Globus pallidus (tissue), 1 donor: ENCODE measurements around the gene ARID3A.
"Not testable (repeated sequence)": the region's sequence is repeated elsewhere in the genome, so short reads cannot be mapped to it uniquely, and the experiment has no call there.

Experiments
- DNase-seq: peaks from one replicate; pipeline ENCODE4 v3.0.0-alpha.2; 2015; ENCODE audit warnings: low spot score

The ARID3A gene, protein sequence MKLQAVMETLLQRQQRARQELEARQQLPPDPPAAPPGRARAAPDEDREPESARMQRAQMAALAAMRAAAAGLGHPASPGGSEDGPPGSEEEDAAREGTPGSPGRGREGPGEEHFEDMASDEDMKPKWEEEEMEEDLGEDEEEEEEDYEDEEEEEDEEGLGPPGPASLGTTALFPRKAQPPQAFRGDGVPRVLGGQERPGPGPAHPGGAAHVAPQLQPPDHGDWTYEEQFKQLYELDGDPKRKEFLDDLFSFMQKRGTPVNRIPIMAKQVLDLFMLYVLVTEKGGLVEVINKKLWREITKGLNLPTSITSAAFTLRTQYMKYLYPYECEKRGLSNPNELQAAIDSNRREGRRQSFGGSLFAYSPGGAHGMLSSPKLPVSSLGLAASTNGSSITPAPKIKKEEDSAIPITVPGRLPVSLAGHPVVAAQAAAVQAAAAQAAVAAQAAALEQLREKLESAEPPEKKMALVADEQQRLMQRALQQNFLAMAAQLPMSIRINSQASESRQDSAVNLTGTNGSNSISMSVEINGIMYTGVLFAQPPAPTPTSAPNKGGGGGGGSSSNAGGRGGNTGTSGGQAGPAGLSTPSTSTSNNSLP

DNA sequence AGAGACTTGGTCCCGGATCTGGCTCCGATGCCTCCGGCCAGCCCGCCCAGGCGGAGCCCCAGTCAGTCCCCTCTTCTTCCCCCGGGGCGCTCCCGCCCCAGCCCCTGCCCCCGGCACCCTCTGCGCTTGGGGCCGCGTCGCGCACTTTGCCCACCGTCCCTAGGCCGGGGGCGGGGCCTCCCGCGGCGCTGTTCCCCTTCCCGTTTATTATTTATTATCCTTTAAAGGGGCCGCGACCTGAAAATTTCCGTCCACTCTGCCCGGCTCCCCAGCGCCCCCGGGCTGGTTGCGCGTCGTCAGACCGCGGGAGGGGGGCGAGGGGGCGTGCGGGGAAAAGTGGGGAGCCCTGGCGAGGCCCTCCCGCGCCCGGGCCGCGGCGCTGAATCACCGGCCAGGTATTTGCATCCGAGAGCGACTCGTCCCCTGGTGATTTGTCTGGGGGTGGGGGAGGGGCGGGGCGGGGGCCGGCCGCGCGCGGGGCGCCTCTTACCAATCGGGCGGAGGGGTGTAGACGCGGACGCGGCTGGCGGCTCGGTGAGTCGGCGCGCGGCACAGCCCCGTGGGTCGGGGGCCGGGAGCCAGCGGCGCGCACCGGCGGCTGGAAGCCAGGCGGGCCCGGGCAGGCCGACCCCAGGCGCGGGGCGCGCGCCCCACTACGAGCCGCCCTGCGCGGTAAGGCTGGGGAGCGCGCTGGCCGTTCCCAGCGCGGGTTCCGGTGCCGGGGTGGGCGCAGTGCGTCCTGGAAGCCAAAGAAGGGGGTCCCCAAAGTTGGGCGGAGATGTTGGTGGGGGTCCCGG, at the start of gene ARID3A:
Gene ARID3A (plus strand): TSS at position 510 of the 797 bp plus-strand sequence. CDS start 3,494 bp downstream, outside the sequence.
- peak; percentile 66 for DNase-seq

DNA sequence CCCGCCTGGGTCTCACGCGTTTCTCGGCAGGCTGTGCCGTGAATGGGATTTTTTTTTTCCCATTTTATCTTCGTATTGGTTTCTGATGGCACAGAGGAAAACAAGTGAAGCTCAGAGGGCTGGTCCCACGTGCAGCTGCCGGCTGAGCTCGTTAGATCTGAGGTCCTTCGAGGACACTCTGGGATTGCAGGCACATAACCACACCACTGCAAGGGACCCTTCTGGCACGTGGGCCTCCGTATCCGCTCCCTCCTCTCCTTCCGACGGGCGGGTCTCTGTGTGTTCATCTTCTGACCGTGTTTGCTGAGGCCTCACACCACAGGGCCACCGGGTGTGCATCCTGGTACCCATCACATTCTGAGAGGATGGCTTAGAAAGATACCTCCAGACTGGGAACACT, 49.7 kb upstream of the ARID3A start:
- DNase-seq, result no peak

DNA sequence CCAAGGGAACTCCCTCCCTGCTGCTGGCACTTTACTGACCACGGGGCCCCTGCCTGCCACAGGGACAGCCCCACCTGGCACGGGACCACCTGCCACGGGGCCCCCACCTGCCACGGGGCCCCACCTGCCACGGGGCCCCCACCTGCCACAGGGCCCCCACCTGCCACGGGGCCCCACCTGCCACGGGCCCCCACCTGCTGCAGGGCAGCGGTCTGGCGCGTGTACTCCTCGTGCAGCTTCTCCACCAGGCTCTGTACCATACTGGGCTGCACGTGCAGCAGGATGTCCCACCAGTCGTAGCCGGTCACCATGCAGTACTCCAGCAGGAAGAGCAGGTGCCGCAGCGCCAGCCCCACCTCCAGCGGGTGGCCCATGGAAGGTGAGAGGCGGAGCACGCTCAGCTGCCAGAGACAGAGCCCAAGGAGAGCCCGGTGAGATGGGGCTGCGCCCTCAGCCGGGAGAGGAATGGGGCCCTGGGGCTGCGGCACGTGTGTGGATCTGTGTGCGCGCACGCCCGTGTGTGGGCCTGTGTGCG, 49.0 kb upstream of the ARID3A start:
- no peak for DNase-seq

DNA sequence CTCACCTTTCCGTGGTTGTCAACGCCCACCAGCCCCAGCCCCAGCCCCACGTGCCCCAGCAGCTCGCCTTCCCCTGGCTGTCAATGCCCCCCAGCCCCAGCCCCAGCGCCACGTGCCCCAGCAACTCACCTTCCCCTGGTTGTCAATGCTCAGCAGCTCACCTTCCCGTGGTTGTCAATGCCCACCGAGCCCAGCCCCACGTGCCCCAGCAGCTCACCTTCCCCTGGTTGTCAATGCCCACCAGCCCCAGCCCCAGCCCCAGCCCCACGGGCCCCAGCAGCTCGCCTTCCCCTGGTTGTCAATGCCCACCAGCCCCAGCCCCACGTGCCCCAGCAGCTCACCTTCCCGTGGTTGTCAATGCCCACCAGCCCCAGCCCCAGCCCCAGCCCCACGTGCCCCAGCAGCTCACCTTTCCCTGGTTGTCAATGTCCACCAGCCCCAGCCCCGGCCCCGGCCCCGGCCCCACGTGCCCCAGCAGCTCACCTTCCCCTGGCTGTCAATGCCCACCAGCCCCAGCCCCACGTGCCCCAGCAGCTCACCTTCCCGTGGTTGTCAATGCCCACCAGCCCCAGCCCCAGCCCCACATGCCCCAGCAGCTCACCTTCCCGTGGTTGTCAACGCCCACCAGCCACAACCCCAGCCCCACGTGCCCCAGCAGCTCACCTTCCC, 47.7 kb upstream of the ARID3A start:
- not testable (repeated sequence) for DNase-seq

DNA sequence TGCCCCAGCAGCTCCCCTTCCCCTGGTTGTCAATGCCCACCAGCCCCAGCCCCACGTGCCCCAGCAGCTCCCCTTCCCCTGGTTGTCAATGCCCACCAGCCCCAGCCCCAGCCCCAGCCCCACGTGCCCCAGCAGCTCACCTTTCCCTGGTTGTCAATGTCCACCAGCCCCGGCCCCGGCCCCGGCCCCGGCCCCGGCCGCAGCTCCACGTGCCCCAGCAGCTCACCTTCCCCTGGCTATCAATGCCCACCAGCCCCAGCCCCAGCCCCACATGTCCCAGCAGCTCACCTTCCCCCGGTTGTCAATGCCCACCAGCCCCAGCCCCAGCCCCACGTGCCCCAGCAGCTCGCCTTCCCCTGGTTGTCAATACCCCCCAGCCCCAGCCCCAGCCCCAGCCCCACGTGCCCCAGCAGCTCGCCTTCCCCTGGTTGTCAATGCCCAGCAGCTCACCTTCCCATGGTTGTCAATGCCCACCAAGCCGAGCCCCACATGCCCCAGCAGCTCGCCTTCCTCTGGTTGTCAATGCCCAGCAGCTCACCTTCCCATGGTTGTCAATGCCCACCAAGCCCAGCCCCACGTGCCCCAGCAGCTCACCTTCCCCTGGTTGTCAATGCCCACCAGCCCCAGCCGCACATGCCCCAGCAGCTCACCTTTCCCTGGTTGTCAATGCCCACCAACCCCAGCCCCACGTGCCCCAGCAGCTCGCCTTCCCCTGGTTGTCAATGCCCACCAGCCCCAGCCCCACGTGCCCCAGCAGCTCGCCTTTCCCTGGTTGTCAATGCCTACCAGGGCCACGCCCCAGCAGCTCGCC, 46.9 kb upstream of the ARID3A start:
- not testable (repeated sequence) for DNase-seq

DNA sequence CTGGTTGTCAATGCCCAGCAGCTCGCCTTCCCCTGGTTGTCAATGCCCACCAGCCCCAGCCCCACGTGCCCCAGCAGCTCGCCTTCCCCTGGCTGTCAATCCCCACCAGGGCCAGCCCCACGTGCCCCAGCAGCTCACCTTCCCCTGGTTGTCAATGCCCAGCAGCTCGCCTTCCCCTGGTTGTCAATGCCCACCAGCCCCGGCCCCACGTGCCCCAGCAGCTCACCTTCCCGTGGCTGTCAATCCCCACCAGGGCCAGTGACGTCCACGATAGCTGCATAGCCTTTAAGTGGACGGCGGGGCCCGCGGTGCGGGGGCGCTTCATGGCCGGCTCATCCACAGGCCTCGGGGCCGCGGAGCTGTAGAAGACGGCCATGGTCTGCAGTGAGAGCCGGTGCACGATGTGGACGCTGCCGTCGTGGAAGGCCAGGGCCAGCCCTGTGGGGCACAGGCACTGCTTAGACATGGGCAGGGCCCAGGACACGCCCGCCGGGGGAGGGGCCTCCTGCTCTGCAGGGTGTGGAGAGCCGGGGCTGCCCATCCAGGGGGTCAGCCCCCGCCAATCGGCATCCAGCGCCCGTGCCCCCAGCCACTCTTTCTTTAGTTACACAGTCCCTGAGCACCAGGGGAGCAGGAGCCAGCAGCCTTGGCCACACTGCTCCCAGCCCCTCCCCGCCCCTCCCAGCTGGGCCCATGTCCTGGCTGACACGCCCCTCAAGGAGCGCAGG, 46.0 kb upstream of the ARID3A start:
- no peak for DNase-seq

DNA sequence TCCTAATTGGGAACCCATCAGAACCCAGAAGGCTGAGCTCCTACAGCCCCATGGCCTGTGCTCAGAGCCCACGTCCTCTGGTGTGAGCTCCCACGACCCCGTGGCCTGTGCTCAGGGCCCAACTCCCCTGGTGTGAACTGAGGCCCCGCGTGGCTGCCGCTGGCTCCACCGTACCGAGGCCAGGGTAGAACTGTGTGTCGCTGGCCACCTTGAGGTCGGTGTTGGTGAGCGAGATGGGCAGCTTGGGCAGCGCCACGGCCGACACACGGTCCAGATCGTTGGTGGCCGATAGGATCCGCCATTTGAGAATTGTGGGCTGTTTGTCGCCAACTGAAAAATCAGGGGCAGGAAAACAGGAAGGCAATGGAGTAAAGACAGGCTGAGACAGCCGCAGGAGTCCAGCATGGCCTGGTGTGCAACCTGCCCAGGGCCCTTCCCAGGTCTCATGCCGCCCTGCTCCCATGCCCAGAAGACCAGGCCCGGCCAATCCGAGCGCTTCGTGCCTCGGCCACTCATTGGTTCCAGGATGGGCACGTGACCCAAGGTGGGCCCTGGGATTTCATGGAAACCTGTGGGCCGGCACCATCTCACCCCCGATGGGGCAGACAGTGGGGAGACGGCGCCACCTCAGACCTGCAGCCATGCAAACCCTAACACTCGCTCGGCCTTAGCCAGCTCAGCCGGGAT, 44.3 kb upstream of the ARID3A start:
- no peak for DNase-seq

DNA sequence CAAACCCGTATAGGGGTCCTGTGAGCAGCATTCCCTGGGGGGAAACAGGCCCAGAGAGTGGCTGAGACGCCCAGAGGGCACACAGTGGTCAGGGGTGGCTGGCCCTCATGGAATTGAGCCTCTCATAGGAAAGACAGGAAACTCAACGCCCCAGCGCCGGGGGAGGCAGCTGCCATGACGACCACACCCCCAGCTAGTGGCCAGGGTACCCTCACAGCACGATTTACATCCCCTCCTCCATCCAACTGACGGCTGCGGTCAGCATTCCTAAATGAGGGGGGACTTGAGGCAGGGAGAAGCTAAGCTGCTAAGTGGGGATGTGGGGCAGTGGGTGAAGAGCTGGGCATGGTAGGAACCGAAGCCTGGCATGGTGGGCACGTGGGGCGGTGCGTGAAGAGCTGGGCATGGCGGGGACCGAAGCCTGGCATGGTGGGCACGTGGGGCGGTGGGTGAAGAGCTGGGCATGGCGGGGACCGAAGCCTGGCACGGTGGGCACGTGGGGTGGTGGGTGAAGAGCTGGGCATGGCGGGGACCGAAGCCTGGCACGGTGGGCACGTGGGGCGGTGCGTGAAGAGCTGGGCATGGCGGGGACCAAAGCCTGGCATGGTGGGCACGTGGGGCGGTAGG, 42.9 kb upstream of the ARID3A start:
- no peak for DNase-seq

DNA sequence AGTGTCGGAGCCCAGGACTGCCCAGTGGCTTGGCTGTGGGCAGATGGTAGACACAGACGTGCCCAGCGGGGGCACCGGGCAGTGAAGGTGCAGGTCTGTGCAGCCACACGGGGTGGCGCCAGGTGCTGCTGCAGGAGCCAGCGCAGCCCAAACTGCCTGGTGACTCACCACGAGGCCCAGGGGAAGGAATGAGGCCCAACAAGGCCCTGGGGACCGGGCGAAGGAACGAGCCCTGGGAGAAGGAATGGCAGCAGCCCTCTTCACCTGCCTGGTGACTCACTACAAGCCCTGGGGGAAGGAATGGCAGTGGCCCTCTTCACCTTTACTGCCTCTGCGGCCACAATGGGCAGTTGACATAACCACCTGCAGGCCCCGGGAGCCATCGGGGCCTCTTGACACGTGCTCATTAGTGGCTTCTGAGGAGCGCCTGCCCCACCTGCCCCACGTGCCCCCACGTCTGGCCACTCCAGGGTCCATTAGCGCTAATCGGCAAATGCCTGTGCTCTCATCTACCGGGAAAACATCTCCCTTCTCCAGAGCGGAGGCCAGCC, 42.1 kb upstream of the ARID3A start:
- no peak for DNase-seq

DNA sequence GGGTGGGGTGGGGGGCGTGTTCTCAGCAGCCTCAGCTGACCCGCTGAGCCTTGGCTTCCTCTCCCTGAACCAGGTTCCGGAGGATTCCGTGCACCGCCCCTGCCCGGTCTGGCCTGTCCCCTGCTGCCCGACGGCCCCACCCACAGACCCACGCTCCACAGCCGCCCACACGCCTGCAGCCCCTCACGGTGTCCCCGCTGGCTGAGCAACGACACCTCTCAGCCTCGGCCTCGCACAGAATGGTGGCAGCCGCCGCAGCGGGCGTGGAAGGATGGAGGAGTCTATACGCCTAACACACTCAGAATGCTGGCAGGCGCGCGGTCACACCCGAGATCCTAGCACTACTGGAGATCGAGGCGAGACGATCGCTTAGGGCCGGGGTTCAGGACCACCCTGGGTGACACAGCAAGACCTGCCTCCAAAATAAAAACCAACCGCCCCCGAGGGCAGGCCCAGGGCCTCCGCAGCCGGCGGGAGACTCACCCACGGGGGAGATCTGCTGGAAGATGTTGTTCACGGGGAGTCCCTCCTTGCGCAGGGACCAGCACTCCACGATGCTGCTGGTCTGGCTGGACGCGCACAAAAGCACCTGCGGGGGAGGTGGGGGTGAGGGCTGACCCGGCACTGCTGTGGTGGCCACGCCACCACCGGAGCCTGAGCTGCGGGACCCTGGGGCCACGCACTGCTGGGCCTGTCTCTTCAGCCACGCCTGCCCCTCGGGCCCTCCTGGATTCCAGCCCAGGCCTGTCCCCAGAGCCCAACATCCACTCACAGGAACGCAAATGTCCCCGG, 41.2 kb upstream of the ARID3A start:
- DNase-seq, result no peak

DNA sequence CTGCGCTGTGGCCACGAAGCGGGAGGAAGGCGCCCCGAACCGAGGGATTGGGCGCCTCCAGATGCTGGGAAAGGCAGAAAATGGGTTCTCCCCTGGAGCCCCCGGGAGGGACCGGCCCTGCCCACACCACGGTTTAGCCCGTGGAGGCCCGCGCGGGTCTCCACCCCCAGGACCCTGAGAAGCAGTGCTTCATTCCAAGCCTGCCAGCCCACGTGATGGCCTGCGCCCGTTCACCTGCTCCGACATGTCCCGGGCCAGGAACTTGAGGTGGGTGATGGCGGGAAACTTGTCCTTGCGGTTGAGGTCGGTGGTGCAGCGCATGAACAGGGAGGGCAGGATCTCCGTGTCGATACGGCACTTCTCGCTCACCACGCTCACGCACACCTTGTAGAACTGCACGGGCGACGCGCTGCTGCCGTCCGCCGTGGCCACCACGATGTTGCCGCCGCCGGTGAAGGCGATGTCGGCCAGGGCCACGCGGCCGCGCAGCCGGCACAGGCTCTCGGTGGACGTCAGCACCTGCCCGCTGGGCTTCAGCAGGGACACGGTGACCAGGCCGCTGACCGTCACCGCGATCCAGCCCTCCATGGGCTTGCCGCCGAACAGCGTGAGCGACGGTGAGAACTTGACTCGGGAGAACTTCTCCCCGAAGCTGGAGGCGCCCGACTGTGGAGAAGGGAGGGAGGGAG, 40.2 kb upstream of the ARID3A start:
- no peak for DNase-seq

DNA sequence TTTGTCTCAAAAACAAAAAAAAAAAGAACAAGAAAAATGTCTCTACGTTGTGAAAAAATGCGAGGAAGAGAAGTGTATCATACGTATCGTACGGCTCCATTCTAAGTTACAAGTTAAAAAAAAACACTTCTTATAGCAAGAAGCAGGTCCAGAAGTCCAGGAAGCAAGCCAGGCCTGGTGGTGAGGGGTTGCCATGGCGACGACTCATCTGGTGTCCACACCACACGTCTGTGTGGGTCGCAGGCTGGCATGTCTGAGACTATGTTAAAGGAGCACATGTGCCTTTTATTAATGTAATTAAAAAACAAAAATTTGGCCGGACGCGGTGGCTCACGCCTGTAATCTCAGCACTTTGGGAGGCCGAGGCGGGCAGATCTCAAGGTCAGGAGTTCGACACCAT, 38.8 kb upstream of the ARID3A start:
- DNase-seq, result no peak

DNA sequence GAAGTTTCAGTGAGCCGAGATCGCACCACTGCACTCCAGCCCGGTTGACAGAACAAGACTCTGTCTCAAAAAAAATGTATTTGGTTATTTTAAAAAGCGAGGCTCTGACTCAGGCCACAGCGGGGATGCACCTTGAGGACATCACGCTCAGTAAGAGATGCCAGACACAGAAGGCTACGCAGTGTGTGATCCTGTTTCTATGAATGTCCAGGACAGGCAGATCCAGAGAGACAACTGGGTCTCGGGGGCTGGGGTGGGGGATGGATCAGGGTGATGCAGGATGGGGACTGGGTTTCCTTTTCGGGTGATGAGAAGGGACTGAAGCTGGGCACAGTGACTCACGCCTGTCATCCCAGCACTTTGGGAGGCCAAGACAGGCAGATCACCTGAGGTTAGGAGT, 38.2 kb upstream of the ARID3A start:
- DNase-seq, result no peak

DNA sequence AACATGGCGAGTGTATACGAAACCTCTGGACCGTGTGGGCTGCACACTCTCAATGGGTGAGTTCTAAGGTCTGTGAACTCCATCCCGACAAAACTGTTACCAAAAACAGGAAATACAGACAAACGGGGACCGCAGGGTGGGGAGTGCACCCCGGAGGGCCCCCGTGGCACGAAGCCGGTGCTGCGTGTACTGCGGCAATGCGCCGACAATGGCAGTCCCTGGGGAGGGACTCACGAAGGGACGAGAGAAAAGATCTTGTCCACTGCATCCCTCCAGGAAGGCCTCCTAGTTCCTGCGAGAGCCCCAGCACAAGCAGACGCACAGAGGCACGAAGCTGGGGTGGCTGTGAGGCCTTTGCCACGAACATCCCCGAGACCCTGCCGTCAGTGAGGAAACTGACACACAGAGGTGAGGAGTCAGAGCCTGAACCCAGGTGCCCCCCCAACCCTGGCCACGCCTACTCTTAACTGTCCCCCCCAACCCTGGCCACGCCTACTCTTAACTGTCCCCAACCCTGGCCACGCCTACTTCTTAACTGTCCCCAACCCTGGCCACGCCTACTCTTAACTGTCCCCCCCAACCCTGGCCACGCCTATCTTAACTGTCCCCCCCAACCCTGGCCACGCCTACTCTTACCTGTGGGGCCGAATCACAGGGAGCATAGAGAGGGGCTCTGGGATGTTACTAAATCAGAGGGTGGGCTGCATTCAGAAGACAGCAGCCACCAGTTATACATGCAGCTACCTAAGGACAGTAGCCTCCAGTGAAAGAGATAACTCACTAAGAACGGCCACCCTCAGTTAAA, 37.1 kb upstream of the ARID3A start:
- DNase-seq, result no peak

DNA sequence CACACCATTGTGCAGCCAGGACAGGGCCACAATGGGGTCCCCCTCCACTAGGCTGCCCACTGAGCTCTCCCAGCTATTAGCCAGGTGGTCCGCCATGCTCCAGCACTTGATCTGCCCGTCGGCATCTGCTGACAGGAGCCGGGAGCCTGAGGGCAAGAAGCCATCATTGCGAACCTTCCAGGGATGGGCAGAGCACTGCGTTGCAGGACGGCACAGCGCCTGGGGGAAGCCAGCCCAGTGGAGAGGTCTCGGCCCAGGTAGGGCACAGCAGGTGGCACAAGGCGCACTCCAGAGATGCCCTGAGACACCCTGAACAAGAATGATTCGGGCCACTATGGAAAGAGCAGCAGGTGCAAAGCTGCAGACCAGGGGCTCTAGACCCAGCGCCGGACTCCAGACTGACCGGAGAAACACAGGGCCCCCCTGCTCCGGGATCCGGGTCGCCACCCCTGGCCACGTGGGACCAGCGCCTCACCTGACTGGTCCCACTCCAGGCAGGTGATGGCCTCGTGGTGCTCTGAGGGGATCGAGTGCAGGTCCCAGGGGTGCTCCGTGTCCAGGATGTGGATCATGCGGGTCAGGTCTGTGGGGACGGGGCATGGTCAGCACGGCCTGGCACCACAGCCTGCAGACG, 36.1 kb upstream of the ARID3A start:
- no peak for DNase-seq

DNA sequence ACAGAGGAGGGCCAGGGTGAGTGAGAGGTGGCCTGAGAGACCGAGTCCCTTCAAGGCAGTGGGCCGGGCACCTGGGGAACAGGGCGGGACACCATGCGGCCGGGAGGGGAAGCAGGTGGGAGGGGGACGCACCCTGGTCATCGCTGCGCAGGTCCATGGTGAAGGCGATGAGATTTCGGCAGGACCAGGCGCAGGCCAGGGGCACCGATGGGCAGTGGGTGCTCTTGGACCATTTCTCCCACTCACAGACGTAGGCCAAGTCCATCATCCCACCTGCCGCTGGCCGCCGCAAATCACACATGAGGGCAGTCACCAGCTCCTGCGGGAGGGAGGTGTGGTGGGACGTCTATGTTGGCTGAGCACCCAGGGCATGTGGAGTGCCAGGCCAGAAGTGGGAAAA, 35.0 kb upstream of the ARID3A start:
- no peak for DNase-seq
